NCI-H1092 treated with DMSO at 0.1 percent for 48 hours (cell line): ENCODE measurements around the gene PTGDR2.
"Not testable (repeated sequence)": the region's sequence is repeated elsewhere in the genome, so short reads cannot be mapped to it uniquely, and the experiment has no call there.

ENCODE experiments used
- DNase-seq: peaks from one replicate; lab custom pipeline; 2025; lab: John Stamatoyannopoulos, UW

PTGDR2 gene

DNA sequence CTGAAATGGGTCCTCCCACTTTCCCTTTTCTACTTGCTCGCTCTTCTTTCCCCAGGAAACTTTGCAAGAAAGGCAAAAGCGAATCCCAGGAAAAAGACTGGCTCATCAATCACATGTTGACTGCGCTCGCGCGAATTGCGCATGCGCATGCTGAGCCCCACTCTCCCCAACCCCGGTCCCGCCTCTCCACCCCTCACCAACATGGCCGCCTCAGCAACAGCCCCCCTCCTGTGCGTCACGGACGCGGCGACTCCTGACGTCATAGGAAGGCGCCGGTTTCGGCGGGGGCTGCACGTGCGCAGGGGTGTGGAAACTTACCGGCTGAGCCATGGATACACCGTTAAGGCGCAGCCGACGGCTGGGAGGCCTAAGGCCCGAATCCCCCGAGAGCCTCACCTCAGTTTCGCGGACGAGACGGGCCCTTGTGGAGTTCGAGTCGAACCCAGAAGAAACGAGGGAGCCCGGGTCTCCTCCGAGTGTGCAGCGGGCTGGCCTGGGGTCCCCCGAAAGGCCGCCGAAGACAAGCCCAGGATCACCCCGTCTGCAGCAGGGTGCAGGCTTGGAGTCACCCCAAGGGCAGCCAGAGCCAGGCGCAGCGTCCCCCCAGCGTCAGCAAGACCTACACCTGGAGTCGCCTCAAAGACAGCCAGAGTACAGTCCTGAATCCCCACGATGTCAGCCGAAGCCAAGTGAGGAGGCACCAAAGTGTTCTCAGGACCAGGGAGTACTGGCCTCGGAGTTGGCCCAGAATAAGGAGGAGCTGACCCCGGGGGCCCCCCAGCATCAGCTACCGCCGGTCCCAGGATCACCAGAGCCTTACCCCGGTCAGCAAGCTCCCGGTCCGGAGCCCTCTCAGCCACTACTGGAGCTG, 13.7 kb downstream of the PTGDR2 start, which contains the start of gene CCDC86:
CCDC86 (plus strand) TSS at position 317 of the 871 bp plus-strand sequence; CDS start at position 329, 12 bp downstream.
- DNase-seq = peak; percentile 94

- DNase-seq = no peak
Observed at GRCh38 chr11:60840470-60841430, 15.0 kb downstream of the PTGDR2 start.

DNA sequence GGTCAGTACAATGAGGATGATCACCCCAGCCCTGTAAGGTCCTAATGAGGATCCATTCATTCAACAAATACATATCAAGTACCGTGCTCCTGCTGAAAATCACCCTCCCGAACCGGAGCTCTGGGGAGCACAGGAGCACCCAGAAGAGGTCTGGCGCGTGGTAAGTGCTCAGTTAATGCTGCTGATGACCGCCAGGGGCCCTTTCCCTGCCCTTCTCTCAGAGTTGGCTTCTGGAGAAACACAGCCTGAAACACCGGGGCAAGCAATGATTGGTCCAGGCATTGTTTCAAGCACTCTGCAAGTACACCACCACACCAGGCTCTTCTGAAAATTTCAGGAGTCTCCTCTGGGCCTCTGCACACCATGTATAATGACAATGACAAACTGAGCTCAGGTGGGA, 17.6 kb downstream of the PTGDR2 start:
- no peak for DNase-seq

DNA sequence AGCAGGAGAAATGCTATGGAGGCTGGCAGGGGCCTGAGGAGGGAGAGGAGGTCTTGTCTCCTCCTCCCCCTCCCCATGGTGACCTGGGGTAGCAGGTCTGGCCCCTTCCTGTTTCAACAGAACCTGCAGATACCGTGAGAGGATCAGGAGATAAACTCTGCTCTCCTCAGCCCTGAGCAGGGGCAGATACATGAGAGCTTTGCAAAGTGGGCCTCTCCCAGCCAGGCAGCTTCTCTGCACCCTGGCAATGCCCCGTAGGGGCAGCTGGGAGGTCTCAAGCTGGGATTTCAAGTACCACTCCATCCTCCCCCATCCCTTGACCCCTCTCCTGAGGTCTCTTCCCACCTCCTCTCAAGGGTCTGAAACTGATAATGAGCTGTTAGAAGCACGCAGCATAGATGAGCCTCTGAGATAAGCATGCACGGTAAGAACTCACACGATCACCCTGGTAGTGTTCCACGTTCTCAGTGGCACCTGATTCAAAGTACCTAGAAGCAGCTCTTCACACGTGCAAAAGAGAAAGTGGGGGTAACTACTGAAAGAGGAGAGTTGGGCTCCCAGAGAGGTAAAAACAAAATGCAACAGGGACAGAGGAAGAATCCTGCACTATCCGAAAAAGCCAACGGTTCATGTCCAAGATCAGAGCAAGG, 18.8 kb downstream of the PTGDR2 start:
- DNase-seq = no peak

GRCh38 chr11:60835534-60835846, 20.3 kb downstream of the PTGDR2 start:
- no peak for DNase-seq

- DNase-seq = no peak
Observed at GRCh38 chr11:60834742-60835533, 20.8 kb downstream of the PTGDR2 start.

GRCh38 chr11:60831501-60832079, 24.2 kb downstream of the PTGDR2 start:
- DNase-seq = peak; percentile 92

DNA sequence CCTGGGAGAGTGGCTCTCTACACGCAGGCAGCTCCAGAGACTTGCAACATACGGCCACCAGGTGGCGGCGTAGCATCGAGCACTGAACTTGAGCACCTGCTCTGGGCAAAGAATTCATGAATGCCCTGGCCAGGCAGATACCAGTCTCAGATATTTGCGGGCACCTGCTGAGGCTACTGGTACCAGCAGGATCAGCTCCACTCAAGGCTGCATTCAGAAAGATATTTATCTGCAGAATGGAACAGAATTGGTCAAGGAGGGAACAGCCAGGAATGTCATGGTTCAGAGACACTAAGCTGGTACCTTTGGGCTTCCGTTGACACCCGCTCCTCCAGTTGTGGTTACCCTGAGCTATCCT, 24.6 kb downstream of the PTGDR2 start:
- DNase-seq = peak; percentile 93

- no peak for DNase-seq
Observed at GRCh38 chr11:60830478-60831142, 25.1 kb downstream of the PTGDR2 start.

DNA sequence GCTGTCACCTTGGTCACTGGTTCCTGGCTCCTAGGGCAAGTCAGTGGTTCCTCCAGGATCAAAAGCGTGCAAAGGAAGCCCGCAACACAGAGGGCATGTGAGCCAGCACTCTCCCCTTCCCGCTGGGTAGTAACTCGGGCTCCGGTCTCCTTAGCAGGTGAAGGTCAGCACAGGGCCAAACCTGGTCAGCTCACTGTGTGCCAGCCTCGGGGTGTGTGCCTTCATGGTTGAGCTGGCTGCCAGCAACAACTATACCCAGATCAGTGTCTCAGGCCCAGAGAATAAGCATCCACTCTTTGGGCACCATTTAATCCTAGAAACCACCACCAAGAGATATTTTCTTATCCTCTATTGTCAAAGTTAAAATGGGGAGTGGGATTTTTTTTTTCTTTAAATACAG, 30.0 kb downstream of the PTGDR2 start:
- no peak for DNase-seq

DNA sequence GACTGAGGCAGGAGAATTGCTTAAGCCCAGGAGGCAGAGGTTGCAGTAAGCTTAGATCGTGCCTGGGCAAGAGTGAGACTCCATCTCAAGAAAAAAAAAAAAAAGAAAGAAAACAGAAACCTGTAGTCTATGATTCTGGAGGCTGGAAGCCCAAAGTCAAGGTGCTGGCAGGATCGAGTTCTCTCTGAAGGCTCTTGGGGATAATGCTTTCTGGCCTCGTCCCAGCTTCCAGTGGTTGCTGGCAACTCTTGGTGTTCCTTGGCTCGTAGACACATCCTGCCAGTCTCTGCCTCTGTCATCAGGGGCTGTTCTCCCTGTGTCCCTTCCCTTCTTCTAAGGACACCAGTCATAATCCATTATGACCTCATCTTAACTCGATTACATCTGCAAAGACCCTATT, 30.6 kb downstream of the PTGDR2 start:
- DNase-seq = no peak

DNA sequence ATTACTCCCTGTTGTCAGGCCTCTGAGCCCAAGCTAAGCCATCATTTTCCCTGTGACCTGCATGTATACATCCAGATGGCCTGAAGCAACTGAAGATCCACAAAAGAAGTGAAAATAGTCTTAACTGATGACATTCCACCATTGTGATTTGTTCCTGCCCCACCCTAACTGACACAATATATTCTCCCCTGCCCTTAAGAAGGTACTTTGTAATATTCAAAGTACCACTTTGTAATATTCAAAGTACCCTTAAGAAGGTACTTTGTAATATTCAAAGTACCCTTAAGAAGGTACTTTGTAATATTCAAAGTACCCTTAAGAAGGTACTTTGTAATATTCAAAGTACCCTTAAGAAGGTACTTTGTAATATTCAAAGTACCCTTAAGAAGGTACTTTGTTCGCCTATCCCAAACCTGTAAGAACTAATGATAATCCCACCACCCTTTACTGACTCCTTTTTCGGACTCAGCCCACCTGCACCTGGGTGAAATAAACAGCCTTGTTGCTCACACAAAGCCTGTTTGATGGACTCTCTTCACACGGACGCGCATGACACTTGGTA, 31.9 kb downstream of the PTGDR2 start:
- not testable (repeated sequence) for DNase-seq

GRCh38 chr11:60821827-60822599, 33.7 kb downstream of the PTGDR2 start:
- DNase-seq = no peak

GRCh38 chr11:60818057-60818456, 37.7 kb downstream of the PTGDR2 start:
- no peak for DNase-seq

- no peak for DNase-seq
Observed at GRCh38 chr11:60816590-60817157, 39.1 kb downstream of the PTGDR2 start.

DNA sequence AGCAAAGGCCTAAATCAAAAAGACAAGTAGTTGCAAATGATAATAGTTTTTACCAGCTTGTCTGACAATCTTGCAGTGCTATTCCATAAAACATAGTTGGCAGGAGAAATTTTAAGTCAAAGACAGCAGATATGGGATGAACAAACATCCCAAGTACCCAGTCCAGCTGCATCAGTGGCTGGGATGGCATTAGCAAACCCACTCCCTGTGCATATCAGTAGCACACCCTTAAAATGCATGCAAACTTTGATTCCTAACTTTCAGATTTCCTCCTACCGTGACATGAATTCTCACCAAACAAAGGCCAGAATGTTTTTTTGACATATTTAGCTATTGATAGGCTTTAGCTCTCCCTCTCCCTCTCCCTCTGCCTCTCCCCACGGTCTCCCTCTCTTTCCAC, 41.6 kb downstream of the PTGDR2 start:
- no peak for DNase-seq

- no peak for DNase-seq
Observed at GRCh38 chr11:60813324-60813723, 42.4 kb downstream of the PTGDR2 start.

GRCh38 chr11:60810569-60810968, 45.2 kb downstream of the PTGDR2 start:
- DNase-seq = no peak

GRCh38 chr11:60810151-60810550, 45.6 kb downstream of the PTGDR2 start:
- no peak for DNase-seq
